GM08714 (cell line): Measurements from ENCODE around the gene CLDN20.
A peak's percentile ranks its signal among the peaks of the same experiment; 100 is the strongest.
"Not testable (repeated sequence)": the region's sequence is repeated elsewhere in the genome, so short reads cannot be mapped to it uniquely, and the experiment has no call there.

ENCODE experiments used
- H3K4me3 ChIP-seq: fragments of 200-500 bp; sonication (Bioruptor generic); 2 replicates; pipeline ENCODE4 v1.5.1; 2014; ENCODE audit warnings: mild to moderate bottlenecking, low read length, inconsistent platforms
- ZNF274 ChIP-seq: IDR thresholded peaks from 2 replicates; pipeline ENCODE4 v1.6.1; 2012; ENCODE audit warnings: mild to moderate bottlenecking, low read depth, low read length

Gene CLDN20

DNA sequence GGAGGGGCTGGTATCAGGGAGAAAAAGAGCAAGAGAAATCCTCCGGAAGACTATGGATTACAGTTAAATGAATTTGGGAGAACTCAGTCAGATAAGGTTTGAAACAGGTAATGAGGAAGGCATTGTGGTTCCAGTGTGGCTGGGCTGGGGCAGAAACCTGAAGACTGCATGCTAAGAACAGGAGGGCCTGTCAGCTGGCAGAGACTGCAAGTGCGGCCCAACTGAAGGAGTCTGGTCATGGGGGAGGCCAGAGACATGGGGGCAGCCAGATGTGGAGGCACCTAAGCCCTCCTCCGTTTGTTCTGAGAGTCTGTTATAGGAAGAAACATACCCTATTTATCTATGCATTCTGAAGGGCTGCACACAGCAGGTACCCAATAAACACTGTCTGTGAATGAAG is 33.9 kb downstream of the CLDN20 start:
- no peak overlapping the region for H3K4me3 ChIP-seq
- TF ChIP-seq ZNF274 = no peak

DNA sequence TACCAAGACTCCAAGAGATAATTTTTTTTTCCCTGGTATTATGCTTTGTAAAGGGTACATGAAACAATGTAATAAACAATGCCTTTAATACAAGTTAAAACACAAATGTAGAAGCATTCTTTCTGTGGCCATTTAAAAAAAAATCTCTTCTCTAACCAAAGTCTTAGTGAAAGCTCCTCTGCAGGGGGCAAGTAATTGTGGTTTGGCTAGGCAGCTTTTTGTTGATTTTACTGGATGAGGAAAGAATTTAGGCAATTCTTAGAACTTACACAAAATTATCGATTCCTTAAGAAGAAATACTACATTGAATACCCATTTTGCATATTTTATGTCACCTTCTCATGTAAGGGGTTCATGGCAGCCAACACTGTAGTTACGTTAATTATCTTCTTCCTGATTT is 38.1 kb downstream of the CLDN20 start:
- no peak overlapping the region for H3K4me3 ChIP-seq
- TF ChIP-seq ZNF274 = no peak

DNA sequence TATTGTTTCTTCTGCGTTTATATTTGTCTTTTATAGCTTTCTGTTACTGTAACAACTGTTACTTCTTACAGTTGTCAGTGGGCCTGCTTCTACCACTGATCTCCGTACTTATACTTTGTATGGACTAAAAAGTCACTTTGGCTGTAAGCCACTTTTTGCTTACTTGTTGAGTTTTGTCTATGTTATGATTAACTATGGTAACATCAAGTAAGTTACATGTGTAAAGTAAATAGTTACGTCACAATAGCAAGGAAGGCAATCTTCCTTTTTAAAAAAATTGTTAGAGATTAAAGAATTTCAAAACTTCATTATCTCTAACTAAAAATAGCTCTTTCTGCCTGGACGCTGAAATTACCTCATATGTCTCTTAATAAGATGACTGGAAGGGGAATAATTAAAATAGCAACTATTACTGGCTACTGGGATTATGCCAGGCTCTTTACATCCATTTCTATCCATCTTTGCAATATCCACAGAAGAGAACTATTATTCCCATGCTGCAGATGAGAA is 39.6 kb downstream of the CLDN20 start:
- no peak overlapping the region for H3K4me3 ChIP-seq
- no peak for TF ChIP-seq ZNF274

DNA sequence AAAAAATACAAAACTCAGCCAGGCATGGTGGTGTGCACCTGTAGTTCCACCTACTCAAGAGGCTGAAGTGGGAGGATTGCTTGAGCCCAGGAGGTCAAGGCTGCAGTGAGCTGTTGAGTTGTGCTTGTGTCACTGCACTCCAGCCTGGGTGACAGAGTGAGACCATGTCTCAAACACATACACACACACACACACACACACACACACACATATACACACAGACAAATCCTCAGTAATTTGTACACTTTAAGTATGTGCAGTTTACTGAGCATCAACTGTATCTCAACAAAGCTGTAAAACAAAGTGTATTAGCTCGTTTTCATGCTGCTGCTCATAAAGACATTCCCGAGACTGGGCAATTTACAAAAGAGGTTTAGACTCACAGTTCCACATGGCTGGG is 43.1 kb downstream of the CLDN20 start:
- no peak overlapping the region for H3K4me3 ChIP-seq
- no peak for TF ChIP-seq ZNF274

DNA sequence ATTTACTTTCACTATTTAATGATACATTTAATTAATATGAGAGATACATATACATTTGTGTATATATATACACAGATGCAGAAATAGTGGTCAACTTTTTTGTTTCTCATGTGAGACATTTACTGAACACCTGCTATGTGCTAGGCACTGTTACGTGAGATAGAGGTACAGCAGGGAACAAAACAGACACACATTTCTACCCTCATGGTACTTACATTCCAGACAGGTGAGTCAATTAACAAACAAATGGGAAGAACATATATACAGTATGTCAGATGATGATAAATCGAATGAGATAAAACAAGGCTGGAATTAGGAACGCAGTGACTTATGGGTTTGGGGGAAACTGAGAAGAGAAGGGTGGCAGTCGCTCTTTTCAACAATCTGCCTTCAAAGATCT is 45.3 kb downstream of the CLDN20 start:
- TF ChIP-seq ZNF274 = no peak
- no peak overlapping the region for H3K4me3 ChIP-seq

DNA sequence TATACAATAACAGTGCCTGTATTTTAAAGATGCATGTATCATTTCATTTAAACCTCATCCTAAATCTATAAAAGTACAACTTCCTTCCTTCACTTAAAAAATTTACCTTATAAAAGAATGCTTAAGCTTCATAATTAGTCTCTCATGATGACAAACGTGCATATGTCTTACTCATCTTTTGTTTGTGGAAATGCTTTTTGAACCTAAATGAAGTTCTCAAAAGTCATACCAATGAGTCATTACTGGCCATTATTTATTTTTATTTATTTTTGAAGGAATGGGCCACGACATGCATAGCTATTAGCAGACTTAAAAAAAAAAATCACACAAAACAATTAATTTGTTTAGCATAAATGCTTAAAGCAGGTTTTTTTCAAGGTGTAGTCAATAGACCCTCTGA is 46.8 kb downstream of the CLDN20 start:
- no peak for TF ChIP-seq ZNF274

DNA sequence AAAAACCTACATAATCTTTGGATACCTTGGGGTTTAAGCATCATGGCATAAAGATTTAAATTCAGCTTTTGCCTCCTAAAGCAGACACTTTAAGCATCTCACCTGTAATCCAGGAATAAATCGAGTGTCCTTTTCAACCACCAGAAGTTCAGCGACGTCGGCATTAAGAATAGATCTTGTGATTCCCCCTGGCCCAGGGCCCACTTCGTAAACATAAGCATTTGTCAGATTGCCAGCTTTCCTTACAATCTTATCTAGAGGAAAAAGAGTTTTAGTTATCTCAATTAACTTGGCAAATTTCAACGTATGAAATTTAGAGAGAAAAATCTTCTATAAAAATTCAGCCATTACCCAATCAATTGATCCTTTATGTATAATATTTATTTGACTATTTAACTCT is 47.3 kb downstream of the CLDN20 start:
- no peak for TF ChIP-seq ZNF274
- no peak overlapping the region for H3K4me3 ChIP-seq

More for the DNA sequence above, 46.8 kb downstream of the CLDN20 start:
- H3K4me3 ChIP-seq = no peak overlapping the region

DNA sequence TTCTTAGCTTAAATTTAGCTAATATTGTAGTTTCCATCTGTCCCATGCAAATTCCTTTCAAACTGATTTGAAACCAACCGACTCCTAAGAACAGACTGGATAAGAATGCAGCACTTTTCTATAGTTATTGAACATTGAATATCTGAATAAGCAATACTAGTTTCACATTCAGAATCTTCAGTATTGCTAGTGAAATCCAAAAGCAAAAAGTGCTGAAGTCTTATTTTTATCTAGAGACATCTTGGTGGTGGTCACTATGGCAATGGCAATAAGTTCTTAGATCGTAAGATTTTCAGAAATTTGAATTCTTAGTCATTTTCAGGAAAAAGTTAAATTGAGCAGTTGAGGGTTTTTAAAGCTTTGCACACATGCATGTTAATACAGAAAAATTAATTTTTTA is 47.8 kb downstream of the CLDN20 start:
- TF ChIP-seq ZNF274 = no peak
- no peak overlapping the region for H3K4me3 ChIP-seq

DNA sequence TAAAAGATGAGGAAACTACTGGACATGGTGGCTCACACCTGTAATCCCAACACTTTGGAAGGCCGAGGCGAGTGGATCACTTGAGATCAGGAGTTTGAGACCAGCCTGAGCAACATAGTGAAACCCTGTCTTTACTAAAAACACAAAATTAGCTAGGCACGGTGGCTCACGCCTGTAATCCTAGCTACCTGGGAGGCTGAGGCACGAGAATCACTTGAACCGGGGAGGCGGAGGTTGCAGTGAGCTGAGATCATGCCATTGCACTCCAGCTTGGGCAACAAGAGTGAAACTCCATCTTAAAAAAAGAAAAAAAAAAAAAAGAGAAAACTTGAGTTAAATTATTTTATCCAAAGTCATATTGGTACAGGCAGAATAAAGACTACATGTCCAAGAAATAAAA is 49.1 kb downstream of the CLDN20 start:
- not testable (repeated sequence) for H3K4me3 ChIP-seq

DNA sequence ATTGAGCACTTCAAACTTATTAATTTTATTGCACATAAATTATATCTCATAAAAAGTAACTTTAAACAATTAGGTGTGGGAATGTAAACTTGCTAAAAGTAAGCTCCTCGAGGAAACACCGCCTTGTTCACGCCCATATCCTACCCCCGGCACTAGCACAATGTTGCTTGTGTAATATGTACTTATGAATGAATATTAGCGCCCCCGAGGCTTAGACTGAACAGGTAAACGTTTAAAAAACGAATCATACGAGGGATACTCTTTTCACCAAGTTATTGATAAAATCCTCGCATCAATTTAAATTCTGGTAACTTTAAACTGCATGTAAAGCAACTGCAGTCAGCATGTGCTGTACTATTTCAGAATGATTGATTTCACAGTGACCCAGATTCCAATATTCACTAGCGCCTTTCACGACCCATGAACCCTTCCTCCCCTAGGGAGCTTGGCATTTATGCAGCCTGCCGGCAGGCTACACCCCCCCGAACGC is 49.8 kb downstream of the CLDN20 start:
- TF ChIP-seq ZNF274 = no peak
- peak overlapping the region; percentile 92 for H3K4me3 ChIP-seq

DNA sequence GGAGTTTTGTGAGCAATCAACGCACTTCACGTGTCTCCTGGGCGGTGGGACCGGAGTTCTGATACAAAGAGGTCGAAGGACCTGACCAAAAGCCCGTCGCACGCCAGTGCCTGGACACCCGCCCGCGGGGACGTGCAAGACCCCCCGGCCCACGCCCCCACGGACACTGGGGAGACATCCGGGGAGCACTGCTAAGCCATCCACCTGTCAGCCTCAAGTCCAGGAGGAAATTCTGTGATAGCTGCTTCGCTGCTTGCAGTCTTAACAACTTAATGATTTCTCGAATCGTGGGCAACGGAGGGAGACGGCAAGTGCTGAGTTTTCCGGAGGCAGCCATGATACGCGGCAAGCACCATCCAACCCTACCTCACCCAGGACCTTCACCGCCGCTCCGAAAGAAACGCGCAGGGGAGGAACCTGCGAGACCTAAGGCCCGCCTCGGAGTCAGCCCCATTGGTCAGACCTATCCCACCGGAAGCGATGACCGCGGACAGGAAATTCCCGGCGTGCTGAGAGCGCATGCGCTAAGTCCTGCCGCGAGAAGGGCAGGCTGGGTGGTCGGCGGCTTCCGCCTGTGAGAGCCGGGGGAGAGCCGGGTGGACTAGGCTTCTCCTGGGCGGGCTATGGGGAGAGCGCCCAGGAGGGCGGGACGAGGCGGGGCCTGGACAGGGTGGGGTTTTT is 50.4 kb downstream of the CLDN20 start, which contains the start of gene TFB1M:
TFB1M (minus strand) TSS at position 393 of the 681 bp plus-strand sequence; CDS start at position 337, 56 bp downstream.
- peak within 1 kb of the TSS; percentile 92 for H3K4me3 ChIP-seq
- no peak for TF ChIP-seq ZNF274

DNA sequence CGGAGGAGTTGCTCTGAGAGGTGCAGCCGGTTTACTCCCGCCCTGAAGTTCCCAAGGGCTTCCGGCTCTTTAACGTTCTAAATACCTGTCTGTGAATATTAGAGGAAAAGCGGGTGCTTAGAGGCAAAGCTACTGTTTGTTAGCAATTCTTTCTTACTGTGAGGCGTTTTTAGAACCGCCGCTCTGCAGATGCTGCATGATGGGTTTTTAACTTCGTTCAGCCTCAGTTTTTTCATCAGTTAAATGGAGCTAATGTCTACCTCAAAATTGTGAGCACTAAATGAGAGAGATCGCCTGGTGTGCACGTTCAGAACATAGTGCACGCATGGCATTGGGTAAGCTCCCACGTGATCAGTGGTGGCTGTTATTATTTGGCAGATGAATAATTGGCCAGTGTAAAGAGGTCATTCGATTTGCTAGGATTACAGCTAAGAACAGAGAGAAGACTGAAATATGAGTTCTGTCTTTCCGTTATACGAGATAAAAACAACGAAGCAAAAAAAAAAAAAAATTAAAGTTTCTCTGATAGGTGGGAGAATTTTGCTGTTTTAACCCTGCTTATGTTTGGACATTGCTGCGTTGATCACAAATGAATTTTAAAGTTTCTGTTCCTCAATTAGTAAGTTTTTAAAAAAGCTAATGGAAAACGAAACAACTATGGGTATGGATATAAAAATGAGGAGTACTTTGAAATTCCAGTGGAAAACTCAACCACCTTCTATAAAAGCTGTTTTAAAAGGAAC is 51.1 kb downstream of the CLDN20 start:
- no peak for TF ChIP-seq ZNF274
- H3K4me3 ChIP-seq = peak overlapping the region; percentile 92

DNA sequence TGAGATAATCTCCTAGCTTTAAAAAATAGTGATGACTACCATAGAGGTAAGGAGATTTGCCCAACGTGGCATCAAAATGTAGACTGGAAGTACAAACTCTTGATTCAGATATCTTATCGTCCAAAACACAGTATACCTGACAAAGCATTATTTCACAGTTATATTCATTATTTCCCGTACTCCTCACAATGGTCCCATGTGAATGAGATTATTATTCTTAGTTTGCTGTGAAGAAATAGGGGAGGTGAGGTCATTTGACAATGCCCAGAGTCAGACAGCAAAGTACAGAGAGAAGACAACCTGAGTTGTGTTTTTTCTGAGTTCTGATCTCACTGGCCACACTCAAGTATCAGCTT is 51.7 kb downstream of the CLDN20 start:
- TF ChIP-seq ZNF274 = no peak
- H3K4me3 ChIP-seq = peak overlapping the region; percentile 92; the same call in 1 of the 2 replicates

DNA sequence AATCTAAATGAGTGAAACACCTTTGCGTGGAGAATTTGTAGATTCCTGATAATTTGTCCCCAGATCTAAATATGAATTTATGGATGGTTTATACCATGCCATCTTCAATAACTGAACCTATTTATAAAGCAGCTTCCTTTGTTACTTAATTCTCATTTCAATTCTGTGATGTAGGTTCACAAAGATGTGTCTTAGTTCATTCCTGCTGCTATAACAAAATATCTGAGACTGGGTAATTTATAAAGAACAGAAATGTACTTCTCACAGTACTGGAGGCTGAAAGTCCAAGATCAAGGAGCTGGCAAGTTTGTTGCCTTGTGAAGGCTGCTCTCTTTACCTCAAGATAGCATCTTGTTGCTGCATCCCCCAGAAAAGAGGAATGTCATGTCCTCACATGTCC is 52.6 kb downstream of the CLDN20 start:
- no peak for TF ChIP-seq ZNF274
- H3K4me3 ChIP-seq = no peak overlapping the region

DNA sequence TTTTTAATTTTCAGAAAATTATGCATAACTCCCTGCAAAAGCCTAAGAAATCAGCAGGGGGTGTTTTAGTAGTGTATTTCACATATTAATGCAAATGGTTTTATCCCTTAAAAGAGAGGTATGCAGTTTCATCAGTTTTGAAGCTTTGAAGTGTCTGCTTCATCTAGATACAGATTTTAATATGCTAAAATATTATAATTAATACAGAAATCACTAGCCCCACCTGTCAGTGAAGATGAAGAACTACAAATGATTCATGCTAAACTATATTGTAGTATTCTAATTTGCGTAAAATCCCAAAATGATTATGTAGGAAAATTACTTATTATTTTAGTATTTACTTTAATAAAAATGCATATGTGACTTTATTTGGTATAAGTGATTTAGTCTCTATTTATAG is 53.4 kb downstream of the CLDN20 start:
- H3K4me3 ChIP-seq = no peak overlapping the region
- TF ChIP-seq ZNF274 = no peak
